Activated B cell treated with CpG ODN at 0.5 μM for 24 hours (primary cell): ENCODE measurements around the gene KISS1R. TPM values are rescaled to one million over a fixed set of nuclear protein-coding genes. Genes with fewer than 3 reads are reported as not detected.
"Not testable (repeated sequence)": the region's sequence is repeated elsewhere in the genome, so short reads cannot be mapped to it uniquely, and the experiment has no call there.

Experiments used
- ATAC-seq: fragments of 200-7000 bp; cut with Tn5 transposase; one replicate; pipeline ENCODE4 v1.10.0; 2021; ENCODE audit warnings: low read depth, mild to moderate bottlenecking, moderate library complexity
- CTCF ChIA-PET: fragments of 350-600 bp; sonication (Branson Sonifier 250); formaldehyde crosslinking; loops from one replicate; lab custom pipeline; 2021; ENCODE audit warnings: antibody characterized with exemption; lab: Charles Lee
- POLR2A ChIA-PET: fragments of 350-600 bp; sonication (Branson Sonifier 250); formaldehyde crosslinking; loops from one replicate; lab custom pipeline; 2021; ENCODE audit warnings: antibody characterized with exemption; lab: Charles Lee
- DNase-seq: peaks from one replicate; pipeline ENCODE4 v3.0.0; 2022
- H3K27ac Mint-ChIP-seq: one replicate; pipeline ENCODE4 v1.8.0; 2020; ENCODE audit warnings: mixed read lengths
- H3K27me3 Mint-ChIP-seq: one replicate; pipeline ENCODE4 v1.8.0; 2021; ENCODE audit warnings: mixed read lengths
- H3K36me3 Mint-ChIP-seq: one replicate; pipeline ENCODE4 v1.8.0; 2021; ENCODE audit warnings: low read depth, mixed read lengths
- H3K4me1 Mint-ChIP-seq: one replicate; pipeline ENCODE4 v1.8.0; 2021; ENCODE audit warnings: mixed read lengths
- H3K4me3 Mint-ChIP-seq: one replicate; pipeline ENCODE4 v1.8.0; 2020; ENCODE audit warnings: mild to moderate bottlenecking, mixed read lengths
- H3K9me3 Mint-ChIP-seq: one replicate; pipeline ENCODE4 v1.8.0; 2020; ENCODE audit warnings: mixed read lengths
- intact Hi-C: fragments of 100-400 bp; cut with micrococcal nuclease; formaldehyde crosslinking; loops from one replicate; pipeline ENCODE4 v1.15.1; 2024
- total RNA-seq: library from RNA; stranded (reverse); gene quantifications from 2 replicates; pipeline ENCODE4 v1.2.3, GENCODE V29; 2022
- TF ChIP-seq, protein P1 (sequence below): fragments of 200-600 bp; IDR thresholded peaks from one replicate; pipeline ENCODE4 v1.8.0; 2022; ENCODE audit warnings: antibody characterized with exemption, mild to moderate bottlenecking

KISS1R gene
- total RNA-seq, 1 donor from 2014 or later: 0.49 TPM

DNA sequence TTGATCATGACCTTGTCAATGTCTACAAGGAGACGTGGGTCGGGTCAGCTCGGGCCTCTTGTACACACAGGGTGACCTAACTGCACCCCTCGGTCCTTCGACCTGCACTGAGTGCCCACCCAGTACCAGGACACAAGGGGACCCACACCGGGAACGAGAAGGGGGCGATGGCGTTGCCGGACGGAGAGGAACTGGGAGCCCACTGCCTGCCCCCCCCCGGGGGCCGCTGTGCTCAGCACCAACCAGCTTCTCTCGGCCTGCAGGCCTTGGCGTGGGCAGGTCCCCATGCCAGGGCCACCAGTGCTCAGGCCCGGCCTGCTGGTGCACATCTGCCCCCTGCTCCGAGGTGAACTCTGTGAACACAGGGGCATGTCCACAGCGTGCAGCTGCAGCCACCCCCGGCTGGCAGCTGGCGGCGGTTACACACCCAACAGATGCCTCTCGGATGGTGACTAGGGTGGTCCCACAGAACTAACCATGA is 43.5 kb upstream of the KISS1R start:
- Mint-ChIP-seq H3K27ac (no peak overlapping the region), H3K9me3 (no peaks in the 10 kb centered on the region), H3K4me3 (no peak overlapping the region), H3K4me1 (peaks cover 8% of the 10 kb centered on the region), H3K36me3 (peaks cover 39% of the 10 kb centered on the region), H3K27me3 (no peaks in the 10 kb centered on the region)
- DNase-seq (no peak), ATAC-seq (no peak)
- TF ChIP-seq, protein P1, sequence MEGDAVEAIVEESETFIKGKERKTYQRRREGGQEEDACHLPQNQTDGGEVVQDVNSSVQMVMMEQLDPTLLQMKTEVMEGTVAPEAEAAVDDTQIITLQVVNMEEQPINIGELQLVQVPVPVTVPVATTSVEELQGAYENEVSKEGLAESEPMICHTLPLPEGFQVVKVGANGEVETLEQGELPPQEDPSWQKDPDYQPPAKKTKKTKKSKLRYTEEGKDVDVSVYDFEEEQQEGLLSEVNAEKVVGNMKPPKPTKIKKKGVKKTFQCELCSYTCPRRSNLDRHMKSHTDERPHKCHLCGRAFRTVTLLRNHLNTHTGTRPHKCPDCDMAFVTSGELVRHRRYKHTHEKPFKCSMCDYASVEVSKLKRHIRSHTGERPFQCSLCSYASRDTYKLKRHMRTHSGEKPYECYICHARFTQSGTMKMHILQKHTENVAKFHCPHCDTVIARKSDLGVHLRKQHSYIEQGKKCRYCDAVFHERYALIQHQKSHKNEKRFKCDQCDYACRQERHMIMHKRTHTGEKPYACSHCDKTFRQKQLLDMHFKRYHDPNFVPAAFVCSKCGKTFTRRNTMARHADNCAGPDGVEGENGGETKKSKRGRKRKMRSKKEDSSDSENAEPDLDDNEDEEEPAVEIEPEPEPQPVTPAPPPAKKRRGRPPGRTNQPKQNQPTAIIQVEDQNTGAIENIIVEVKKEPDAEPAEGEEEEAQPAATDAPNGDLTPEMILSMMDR: no peak
- intact Hi-C loops: loop anchor here (2.0 kb wide), 1 partner anchor 19 kb away; the partner anchor contains the start of genes MED16 and RNU6-9
- ChIA-PET CTCF (no interaction called here), POLR2A (interaction anchor here (1.2 to 1.4 kb wide), 2 partner anchors 10 to 34 kb away, joined by 3 to 4 read pairs; no protein-coding TSS in a partner anchor)

DNA sequence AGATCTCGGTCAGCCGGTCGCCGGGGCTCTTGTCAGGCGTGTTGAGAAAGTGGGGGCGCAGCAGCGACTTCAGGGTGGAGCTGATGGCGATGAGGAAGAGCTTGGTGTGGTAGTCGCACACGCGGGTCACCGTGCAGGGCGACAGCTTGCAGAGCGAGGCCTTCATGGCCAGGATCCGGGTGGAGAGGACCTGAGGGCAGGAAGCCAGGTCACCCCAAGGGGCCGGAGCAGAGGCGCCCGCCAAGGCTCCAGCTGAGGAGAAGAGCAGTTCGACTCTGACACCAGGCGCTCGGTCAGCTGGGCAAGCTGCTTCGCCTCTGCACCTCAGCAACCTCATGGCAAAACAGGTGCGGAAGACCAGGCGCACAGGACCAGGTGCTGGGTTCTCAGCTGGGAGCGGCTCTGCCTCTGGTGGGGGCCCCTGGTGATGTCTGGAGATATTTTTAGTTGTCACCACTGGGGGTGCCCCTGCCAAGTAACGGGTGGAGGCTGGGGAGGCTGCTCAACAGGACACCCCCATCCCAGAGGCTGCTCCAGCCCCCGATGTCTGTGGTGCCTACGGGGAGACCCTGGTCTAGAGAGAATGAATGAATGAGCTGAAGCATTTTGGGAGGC is 41.8 kb upstream of the KISS1R start:
- TF ChIP-seq, protein P1: no peak
- Mint-ChIP-seq H3K9me3 (no peaks in the 10 kb centered on the region), H3K36me3 (peaks cover 33% of the 10 kb centered on the region), H3K4me3 (no peak overlapping the region), H3K27ac (no peak overlapping the region), H3K27me3 (no peaks in the 10 kb centered on the region), H3K4me1 (peaks cover 8% of the 10 kb centered on the region)
- POLR2A ChIA-PET: interaction anchor here (0.5 to 1.3 kb wide), 3 partner anchors 18 to 152 kb away, joined by 3 to 6 read pairs (median 5); partner anchors contain the start of genes MED16 and RNU6-9
- DNase-seq (no peak), ATAC-seq (no peak)
- CTCF ChIA-PET: no interaction called here
- intact Hi-C loops: no loop called here

DNA sequence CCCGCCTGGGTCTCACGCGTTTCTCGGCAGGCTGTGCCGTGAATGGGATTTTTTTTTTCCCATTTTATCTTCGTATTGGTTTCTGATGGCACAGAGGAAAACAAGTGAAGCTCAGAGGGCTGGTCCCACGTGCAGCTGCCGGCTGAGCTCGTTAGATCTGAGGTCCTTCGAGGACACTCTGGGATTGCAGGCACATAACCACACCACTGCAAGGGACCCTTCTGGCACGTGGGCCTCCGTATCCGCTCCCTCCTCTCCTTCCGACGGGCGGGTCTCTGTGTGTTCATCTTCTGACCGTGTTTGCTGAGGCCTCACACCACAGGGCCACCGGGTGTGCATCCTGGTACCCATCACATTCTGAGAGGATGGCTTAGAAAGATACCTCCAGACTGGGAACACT is 41.0 kb upstream of the KISS1R start:
- Mint-ChIP-seq H3K36me3 (peaks cover 32% of the 10 kb centered on the region), H3K9me3 (no peaks in the 10 kb centered on the region), H3K4me3 (no peak overlapping the region), H3K4me1 (peaks cover 8% of the 10 kb centered on the region), H3K27me3 (no peaks in the 10 kb centered on the region), H3K27ac (no peak overlapping the region)
- ChIA-PET CTCF (no interaction called here), POLR2A (interaction anchor here (0.6 to 1.3 kb wide), 3 partner anchors 10 to 30 kb away, joined by 3 to 5 read pairs (median 3); partner anchors contain the start of genes MED16 and RNU6-9)
- TF ChIP-seq, protein P1: no peak
- ATAC-seq (no peak), DNase-seq (no peak)
- intact Hi-C loops: no loop called here

DNA sequence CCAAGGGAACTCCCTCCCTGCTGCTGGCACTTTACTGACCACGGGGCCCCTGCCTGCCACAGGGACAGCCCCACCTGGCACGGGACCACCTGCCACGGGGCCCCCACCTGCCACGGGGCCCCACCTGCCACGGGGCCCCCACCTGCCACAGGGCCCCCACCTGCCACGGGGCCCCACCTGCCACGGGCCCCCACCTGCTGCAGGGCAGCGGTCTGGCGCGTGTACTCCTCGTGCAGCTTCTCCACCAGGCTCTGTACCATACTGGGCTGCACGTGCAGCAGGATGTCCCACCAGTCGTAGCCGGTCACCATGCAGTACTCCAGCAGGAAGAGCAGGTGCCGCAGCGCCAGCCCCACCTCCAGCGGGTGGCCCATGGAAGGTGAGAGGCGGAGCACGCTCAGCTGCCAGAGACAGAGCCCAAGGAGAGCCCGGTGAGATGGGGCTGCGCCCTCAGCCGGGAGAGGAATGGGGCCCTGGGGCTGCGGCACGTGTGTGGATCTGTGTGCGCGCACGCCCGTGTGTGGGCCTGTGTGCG is 40.3 kb upstream of the KISS1R start:
- DNase-seq (no peak), ATAC-seq (no peak)
- ChIA-PET CTCF (no interaction called here), POLR2A (interaction anchor here (0.5 kb wide), 1 partner anchor 120 kb away, joined by 3 read pairs; no protein-coding TSS in a partner anchor)
- intact Hi-C loops: no loop called here
- H3K9me3 Mint-ChIP-seq: no peaks in the 10 kb centered on the region
- H3K27ac Mint-ChIP-seq: no peak overlapping the region
- TF ChIP-seq, protein P1: no peak
- no peaks in the 10 kb centered on the region for H3K27me3 Mint-ChIP-seq
- no peak overlapping the region for H3K4me3 Mint-ChIP-seq
- peaks cover 36% of the 10 kb centered on the region for H3K36me3 Mint-ChIP-seq
- peaks cover 8% of the 10 kb centered on the region for H3K4me1 Mint-ChIP-seq

DNA sequence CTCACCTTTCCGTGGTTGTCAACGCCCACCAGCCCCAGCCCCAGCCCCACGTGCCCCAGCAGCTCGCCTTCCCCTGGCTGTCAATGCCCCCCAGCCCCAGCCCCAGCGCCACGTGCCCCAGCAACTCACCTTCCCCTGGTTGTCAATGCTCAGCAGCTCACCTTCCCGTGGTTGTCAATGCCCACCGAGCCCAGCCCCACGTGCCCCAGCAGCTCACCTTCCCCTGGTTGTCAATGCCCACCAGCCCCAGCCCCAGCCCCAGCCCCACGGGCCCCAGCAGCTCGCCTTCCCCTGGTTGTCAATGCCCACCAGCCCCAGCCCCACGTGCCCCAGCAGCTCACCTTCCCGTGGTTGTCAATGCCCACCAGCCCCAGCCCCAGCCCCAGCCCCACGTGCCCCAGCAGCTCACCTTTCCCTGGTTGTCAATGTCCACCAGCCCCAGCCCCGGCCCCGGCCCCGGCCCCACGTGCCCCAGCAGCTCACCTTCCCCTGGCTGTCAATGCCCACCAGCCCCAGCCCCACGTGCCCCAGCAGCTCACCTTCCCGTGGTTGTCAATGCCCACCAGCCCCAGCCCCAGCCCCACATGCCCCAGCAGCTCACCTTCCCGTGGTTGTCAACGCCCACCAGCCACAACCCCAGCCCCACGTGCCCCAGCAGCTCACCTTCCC is 39.0 kb upstream of the KISS1R start:
- H3K27ac Mint-ChIP-seq, ATAC-seq, CTCF ChIA-PET, H3K4me1 Mint-ChIP-seq, H3K27me3 Mint-ChIP-seq, intact Hi-C loops, DNase-seq, H3K4me3 Mint-ChIP-seq, H3K9me3 Mint-ChIP-seq: not testable (repeated sequence)
- peaks cover 37% of the 10 kb centered on the region for H3K36me3 Mint-ChIP-seq
- POLR2A ChIA-PET: interaction anchor here (0.5 to 1.5 kb wide), 3 partner anchors 14 to 17 kb away, joined by 5 to 8 read pairs (median 6); partner anchors contain the start of genes MED16 and RNU6-9

DNA sequence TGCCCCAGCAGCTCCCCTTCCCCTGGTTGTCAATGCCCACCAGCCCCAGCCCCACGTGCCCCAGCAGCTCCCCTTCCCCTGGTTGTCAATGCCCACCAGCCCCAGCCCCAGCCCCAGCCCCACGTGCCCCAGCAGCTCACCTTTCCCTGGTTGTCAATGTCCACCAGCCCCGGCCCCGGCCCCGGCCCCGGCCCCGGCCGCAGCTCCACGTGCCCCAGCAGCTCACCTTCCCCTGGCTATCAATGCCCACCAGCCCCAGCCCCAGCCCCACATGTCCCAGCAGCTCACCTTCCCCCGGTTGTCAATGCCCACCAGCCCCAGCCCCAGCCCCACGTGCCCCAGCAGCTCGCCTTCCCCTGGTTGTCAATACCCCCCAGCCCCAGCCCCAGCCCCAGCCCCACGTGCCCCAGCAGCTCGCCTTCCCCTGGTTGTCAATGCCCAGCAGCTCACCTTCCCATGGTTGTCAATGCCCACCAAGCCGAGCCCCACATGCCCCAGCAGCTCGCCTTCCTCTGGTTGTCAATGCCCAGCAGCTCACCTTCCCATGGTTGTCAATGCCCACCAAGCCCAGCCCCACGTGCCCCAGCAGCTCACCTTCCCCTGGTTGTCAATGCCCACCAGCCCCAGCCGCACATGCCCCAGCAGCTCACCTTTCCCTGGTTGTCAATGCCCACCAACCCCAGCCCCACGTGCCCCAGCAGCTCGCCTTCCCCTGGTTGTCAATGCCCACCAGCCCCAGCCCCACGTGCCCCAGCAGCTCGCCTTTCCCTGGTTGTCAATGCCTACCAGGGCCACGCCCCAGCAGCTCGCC is 38.2 kb upstream of the KISS1R start:
- DNase-seq, H3K4me3 Mint-ChIP-seq, H3K27ac Mint-ChIP-seq, intact Hi-C loops, H3K9me3 Mint-ChIP-seq, ATAC-seq, H3K4me1 Mint-ChIP-seq, CTCF ChIA-PET, H3K27me3 Mint-ChIP-seq: not testable (repeated sequence)
- POLR2A ChIA-PET: interaction anchor here (1.3 to 1.5 kb wide), 2 partner anchors 14 to 30 kb away, joined by 3 to 8 read pairs; partner anchors contain the start of genes MED16 and RNU6-9
- H3K36me3 Mint-ChIP-seq: peaks cover 40% of the 10 kb centered on the region
